Neural progenitor cell (in vitro differentiated cells): ENCODE data around the gene NF1.

Source experiments
- CTCF ChIP-seq: fragments of 200-600 bp; sonication (generic); IDR thresholded peaks from 2 replicates; pipeline ENCODE4 v1.5.1; 2017; ENCODE audit warnings: antibody characterized with exemption, mild to moderate bottlenecking
- EZH2 ChIP-seq: fragments of 200-600 bp; sonication (generic); IDR thresholded peaks from 2 replicates; pipeline ENCODE4 v1.6.1; 2017; ENCODE audit warnings: antibody characterized with exemption, mild to moderate bottlenecking, moderate library complexity
- EZH2phosphoT487 ChIP-seq: fragments of 200-600 bp; sonication (generic); IDR thresholded peaks from 2 replicates; pipeline ENCODE4 v1.6.1; 2017; ENCODE audit warnings: antibody characterized with exemption

GRCh38 chr17:31250229-31250628, 155.5 kb downstream of the NF1 start:
- TF ChIP-seq CTCF: no peak
- no peak for TF ChIP-seq EZH2
- no peak for TF ChIP-seq EZH2phosphoT487
